Activated CD4-positive, alpha-beta T cell treated with anti-CD3 and anti-CD28 coated beads for 4 hours (primary cell): Measurements from ENCODE around the gene KBTBD2.
A peak's percentile ranks its signal among the peaks of the same experiment; 100 is the strongest.
"Not testable (repeated sequence)": the region's sequence is repeated elsewhere in the genome, so short reads cannot be mapped to it uniquely, and the experiment has no call there.

ENCODE experiments used
- DNase-seq, 2 donors: peaks; one replicate each; pipeline ENCODE4 v3.0.0-alpha.2; 2020

KBTBD2 gene

DNA sequence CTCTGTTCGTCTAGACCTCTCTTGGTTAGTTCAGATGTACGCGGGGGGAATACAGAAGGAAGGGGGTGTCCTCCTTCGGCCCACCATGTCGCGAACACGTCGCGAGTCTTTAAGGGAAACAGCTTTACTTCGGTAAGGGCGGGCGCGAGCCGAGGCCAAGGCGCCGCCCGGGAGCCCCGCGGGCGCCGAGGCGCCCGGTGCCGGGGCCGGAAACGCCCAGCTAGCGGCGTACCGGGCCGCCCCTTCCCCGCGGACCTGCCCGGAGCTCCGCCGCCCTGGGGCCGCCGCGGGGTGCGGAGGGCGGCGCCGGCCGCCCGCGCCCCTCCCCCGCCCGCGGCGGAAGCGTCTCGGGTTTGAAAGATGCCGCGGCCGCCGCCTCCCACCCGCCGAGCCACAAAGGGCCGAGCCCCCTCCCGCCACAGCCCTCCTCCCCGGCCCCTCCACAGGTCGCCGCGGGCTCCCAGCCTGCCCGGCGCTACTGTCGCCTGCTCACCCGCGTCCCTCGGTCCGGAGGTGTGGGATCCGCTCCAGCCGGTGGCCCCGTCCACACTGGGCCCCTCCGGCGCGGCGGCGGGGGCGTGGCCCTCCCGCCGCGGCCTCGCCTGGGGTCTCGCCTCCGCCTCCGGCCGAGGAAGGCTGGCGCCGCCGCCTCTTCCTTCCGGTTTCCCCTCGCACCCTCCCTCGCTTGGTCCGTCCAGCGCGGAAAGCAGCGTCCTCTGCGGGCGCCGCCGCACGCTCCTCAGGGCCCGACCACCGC, at the start of gene KBTBD2:
Gene KBTBD2 (minus strand): TSS at position 718 of the 757 bp plus-strand sequence. CDS start 12,156 bp downstream, outside the sequence.
- DNase-seq, result peak; percentile 27 to 56

DNA sequence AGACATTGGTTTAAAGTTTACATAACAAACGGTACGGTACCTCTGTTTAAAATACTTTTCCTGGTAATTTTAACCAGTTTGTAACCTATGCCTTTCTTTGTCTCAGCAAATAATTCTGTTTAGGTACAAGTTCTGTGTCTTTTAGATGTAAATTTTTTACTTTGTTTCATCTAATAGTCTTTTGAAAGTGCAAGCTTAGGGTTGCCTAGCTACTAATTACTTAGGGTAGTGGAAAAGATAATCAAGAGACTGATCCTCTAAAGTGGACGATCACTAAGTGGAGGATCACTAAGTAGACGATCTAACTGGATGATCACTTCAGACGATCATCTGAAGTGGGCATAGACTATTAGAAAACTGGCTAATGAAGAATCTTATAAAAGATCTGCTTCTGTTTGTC, 49.6 kb upstream of the KBTBD2 start:
- no peak for DNase-seq

DNA sequence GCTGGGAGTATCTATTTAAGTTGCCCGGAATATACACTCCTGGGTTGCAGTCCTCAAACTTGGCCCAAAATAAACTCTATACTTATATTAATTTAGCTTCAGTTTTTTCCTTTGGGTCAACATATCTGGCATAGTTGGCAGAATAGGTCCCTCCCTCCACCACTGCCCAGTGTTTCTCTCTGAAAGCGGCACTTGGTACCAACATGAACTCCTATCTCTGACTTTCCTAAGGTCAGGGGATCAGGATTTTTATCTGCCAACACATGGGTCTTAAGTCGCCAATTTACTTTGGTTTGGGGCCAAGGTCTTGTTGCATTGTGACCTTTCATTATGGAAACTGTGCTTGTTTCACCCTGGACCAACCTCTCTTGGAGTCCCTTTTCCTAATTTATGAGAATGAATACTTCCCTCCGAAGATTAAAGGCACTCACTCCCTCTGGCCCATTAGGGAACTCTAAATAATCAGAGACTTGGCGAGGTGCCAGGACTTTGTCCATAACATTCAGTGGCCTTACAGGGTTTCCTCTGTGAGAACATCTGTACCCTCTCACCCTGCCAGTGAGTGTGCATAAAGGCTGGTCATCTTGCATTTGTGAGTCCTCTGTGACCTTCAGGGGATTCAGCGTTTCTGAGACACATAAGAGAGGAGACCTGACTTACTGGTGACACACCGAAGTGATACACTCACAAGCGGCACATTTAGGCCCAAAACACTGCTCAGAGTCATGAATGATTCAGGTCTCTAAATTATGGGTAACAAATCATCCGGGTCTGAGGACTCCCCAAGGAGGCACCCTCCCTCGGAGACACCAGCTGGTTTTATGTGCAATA, 46.0 kb upstream of the KBTBD2 start:
- no peak for DNase-seq

DNA sequence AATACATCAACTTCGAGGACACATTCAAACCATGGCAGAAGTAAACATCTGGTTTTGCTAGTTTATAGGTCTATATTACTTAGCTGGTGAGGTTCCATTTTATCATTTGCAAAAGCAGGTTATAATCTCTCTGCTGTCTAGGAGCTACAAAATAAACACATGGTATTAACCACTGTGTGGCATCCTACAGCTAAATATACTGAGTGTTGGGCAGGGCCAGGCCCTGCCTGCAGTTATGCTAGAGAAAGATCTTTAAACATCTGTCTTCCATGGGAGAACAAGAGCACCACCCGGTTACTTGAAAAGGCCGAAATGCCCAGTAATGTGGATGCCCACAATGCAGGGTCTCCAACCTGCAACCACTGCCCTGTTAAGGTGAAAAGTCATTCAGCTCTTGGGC, 45.1 kb upstream of the KBTBD2 start:
- no peak for DNase-seq

DNA sequence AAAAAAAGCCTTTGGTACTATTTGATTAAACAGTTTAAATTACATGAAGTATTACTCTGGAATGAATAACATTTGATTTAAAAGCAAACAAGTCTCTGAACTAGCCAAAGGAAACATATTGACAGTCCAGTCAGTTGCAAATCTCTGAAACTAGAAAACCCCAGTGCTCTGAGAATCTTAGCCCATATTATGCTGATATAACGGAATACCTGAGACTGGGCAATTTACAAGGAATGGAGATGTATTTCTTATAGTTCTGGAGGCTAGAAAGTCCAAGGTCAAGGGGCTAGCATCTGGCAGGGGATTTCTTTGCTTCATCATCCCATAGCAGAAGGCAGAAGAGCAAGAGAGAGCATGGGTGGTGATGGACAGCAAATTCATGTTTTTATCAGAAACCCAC, 44.0 kb upstream of the KBTBD2 start:
- no peak for DNase-seq

GRCh38 chr7:32930378-32930777, 38.8 kb upstream of the KBTBD2 start:
- DNase-seq, result no peak

DNA sequence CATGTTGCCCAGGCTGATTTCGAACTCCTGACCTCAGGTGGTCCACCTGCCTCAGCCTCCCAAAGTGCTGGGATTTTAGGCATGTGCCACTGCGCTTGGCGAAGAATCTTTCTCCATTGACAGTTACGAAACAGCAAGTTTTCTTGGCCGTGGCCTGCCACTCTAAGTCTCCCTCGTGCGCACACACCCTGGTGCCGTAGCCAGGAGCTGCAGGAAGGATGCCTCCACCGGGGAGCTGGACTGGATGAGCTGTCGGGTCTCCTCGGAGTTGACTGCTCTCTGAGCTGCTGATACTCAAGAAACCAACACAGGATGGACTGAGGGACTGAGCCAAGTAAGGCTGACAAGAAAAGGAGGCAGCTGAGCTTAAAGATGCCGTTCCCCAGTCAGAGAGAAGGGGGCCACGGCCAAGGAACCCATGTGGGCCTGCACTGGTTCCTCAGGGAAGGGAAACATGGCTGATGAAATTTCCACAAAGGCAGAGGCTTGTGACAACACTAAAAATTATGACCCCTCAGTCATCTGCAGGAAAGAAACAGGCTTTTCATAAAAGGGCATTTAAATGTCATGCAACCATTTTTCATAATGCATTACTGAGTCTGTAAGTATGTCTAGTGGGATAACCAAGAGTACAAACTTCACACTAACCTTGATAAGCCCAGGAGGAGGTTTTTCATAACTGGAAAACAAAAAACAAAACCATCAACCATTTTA, 38.0 kb upstream of the KBTBD2 start:
- DNase-seq, result no peak

DNA sequence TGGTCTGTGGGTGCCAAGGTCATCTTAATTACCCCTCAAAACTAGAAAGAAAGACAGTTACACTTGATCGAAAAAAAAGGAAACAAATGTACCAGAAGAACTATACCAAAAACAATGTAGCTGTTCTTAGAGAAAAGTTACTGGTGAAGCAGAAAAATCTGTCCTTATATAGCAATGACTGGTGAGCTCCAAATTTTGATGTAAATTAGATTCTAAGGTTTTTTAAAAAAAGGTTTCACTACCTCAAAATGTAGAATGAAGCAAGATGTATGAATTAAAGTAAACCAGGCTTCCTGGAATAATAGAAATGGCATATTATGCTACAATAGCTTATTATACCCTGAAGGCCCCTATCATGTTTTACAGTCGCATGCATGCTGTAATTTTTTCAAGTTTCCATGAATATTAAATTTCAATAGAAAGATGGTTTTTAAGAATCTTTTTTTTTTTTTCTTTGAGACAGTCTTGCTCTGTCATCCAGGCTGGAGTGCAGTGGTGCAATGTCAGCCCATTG, 37.3 kb upstream of the KBTBD2 start:
- no peak for DNase-seq

- no peak for DNase-seq
These were observed 30.3 kb upstream of the KBTBD2 start for GRCh38 chr7:32921896-32922295.

GRCh38 chr7:32916994-32917393, 25.4 kb upstream of the KBTBD2 start:
- not testable (repeated sequence) for DNase-seq

DNA sequence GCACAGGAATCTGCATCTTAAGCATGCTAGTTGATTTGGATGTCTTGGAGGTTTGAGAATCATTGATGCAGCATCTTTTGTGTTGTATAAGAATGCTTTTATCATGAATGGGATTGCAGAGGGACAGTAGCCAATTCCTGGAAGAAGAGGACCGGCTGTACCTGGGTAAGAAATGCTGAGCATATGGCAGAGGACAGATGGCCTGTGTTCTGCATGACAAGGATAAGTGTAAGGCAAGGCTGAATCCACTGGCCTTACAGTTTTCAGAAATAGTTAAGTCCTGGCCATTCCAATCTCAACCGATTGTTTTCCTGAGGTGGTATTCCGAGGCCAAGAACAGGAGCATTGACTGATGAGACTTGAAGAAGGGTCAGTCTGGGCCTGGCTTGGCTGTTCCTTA, 24.4 kb upstream of the KBTBD2 start:
- DNase-seq, result no peak

- DNase-seq, result no peak
These were observed 23.5 kb upstream of the KBTBD2 start for GRCh38 chr7:32915041-32915536.

DNA sequence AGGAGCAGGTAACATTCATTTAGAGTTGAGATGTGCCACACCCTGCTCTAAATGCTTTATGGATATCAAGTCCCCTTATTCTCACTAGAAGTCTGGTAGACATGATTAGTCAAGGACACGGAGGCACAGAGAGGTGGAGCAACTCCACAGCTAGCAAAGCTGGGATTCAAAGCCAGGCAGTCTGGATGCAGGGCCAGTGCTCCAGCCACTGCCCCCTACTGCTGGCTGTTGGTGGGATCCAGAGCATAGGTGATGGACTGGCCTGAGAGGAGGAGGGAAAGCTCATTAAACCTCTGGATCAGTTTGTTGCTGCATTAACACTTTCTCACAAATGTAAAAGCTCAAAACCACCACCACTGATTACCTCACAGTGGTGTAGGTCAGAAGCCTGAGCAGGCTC, 22.6 kb upstream of the KBTBD2 start:
- no peak for DNase-seq

DNA sequence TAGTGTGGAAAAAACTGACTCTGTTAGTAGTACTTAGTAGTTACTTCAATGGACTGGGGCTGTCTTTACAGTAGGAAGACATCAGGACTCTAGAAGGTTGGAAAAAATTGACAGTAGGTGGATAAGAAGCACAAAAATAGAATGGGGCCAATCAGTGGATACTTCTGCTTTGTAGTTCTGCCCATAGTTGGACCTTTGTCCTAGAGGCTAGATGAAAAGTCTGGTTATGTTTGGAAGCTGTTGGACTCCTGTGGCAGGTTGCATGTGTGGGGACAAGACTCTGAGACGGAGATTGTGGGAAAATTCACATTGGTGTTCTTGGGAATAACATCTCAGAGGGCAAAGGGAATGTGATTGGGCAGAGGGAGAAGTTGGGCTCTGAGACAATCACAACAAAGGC, 18.6 kb upstream of the KBTBD2 start:
- no peak for DNase-seq

GRCh38 chr7:32905175-32905662, 13.7 kb upstream of the KBTBD2 start:
- peak; percentile 74 to 78 for DNase-seq

- no peak for DNase-seq
These were observed 10.1 kb upstream of the KBTBD2 start for GRCh38 chr7:32901629-32902028.

DNA sequence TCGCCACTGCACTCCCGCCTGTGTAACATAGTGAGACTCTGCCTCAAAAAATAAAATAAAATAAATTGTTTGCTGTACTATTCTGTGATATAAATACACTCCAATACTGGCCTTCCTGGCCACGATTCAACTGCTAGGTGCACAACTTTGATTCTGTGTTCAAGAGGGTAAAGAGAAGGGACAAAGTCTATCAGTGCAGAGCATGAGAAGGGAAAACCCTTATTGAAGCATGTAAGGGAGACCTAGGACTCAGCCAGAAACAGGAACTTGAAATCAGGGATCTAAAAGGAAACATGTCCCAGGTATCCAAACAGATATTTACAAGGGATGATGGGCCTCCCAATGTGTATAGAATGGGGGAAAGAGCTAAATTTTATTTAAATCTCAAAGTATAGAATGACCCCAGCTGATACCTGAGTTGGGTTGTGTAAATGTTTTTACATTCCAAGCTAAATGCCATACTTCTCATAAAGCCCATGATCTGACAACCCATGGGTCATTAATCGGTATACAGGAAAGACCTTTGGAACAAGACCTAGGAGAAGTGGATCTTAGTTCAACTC, 9.0 kb upstream of the KBTBD2 start:
- DNase-seq, result no peak

GRCh38 chr7:32897376-32897775, 5.8 kb upstream of the KBTBD2 start:
- not testable (repeated sequence) for DNase-seq

- DNase-seq, result no peak
These were observed 5.2 kb upstream of the KBTBD2 start for GRCh38 chr7:32896564-32897347.

DNA sequence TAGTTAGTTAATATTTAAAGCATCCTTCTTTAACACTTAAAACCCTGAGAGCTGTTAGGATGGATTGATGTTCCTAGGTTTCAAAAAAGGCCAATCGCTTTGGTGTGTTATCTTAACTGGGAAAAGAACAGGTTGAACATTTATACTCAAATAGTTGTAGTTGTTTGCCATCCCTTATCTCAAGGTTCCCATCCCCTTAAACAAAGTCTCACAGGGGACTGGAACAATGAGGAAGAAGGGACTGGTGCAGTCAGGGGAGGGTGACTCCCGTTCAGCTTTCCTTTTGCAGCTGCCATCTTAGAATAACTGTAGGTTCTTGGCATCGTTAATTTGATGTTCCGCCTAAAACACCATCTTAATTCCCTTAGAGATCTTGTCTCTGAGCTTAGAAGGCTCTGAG, 2.6 kb upstream of the KBTBD2 start:
- no peak for DNase-seq

- no peak for DNase-seq
These were observed 2.2 kb upstream of the KBTBD2 start for GRCh38 chr7:32893722-32894121.

GRCh38 chr7:32893207-32893524, 1.6 kb upstream of the KBTBD2 start:
- peak in 1 of 2 donors; percentile 9 for DNase-seq
